ENCODE results near the gene ATP8A1. TPM values are rescaled to one million over a fixed set of nuclear protein-coding genes. Genes with fewer than 3 reads are reported as not detected.

ATP8A1 gene
- total and polyA plus RNA-seq, 2 of the 8 experiments (the other 6 are each of a cell fraction or from before 2014, with no cell fraction given) = 3.7 to 14.9 TPM

- TF ChIP-seq ZNF274 (IDR thresholded peaks at IDR 0.05; ENCODE audit: borderline replicate concordance, extremely low read depth, low read length) (no peak), BACH1 (IDR thresholded peaks at IDR 0.05; ENCODE audit: low read length) (no peak)
Measured at GRCh38 chr4:42672359-42673081, 15.6 kb upstream of the ATP8A1 start (continued).
